ENCODE data around the gene PDYN.
"Not testable (repeated sequence)": the region's sequence is repeated elsewhere in the genome, so short reads cannot be mapped to it uniquely, and the experiment has no call there.

Gene PDYN

GRCh38 chr20:1993986-1994385, at the start of gene PDYN:
TSS of gene PDYN (minus strand) at chr20:1994058. CDS start at chr20:1983084, 10,974 bp downstream.
- no peak for ATAC-seq

GRCh38 chr20:2042400-2042799, 48.5 kb upstream of the PDYN start:
- no peak for ATAC-seq

GRCh38 chr20:2038161-2038560, 44.3 kb upstream of the PDYN start:
- no peak for ATAC-seq

DNA sequence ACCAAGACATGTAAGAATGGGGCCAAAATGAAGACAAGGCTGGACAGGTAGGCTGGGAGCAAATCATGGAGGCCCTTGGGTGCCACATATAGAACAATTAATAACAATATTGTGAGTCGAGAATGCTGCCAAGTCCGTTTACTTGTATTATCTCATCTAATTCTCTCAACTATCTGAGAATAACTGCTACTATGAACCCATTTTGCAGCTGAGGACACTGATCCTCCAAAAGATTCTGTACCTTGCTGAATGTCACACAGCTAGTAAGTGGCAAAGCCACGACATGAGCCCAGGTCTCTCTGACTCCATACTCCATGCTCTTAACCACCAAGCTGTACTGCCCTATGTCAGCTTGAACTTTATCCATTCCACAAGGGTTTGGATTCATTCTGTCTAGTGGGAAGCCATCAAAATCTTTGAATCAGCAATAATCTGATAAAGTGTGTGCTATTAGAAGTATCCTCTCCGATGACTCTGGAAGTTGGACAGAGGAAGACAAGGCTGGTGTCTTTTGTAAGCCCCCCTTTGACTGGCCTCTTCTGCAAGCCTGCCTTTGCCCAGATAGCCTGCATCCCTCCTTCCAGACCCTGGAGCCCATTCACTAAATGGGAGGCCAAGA, 43.5 kb upstream of the PDYN start:
- no peak for ATAC-seq

GRCh38 chr20:2036357-2036756, 42.5 kb upstream of the PDYN start:
- not testable (repeated sequence) for ATAC-seq

GRCh38 chr20:2032168-2032567, 38.3 kb upstream of the PDYN start:
- ATAC-seq, result no peak

- ATAC-seq, result no peak
Measured at GRCh38 chr20:2026514-2026913, 32.7 kb upstream of the PDYN start.

- ATAC-seq, result no peak
Measured at GRCh38 chr20:2026004-2026403, 32.1 kb upstream of the PDYN start.

- ATAC-seq, result no peak
Measured at GRCh38 chr20:2023151-2023550, 29.3 kb upstream of the PDYN start.

DNA sequence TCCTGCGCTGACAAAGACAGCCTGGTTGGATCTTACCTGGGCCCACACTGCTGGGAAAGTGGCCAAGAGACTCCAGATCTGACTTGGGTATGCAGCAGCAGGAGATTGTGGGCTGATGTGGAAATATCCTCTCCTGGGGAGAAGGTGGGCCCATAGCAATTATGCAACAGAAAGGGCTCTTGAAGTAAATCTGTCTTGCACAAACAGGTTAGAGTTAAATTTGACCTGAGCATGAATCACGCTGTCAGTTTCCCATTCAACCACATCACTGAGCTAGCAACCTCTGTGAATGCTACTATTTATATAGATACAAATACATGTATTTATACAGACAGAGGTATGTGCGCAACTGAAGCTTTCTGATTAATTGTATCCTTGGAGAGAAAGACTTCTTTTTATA, 28.3 kb upstream of the PDYN start:
- no peak for ATAC-seq

DNA sequence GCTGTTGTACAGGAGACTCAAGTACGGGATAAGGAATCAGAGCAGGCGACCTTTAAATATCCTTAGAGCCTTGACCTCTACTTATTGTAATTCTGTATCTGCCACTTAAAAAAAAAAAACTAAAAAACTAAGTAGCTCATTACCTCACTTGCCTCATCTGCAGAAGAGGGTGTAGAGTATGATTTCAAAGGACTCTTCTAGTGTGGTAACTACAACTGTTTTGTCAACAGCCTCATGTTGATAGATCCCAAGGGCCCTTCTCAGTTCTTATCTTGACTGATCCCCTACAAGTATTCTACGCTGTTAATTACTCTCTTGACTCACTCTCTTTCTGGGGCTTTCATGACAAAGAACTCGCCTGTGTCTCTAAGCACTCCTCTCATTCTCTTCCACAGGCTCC, 16.7 kb upstream of the PDYN start:
- ATAC-seq, result no peak

DNA sequence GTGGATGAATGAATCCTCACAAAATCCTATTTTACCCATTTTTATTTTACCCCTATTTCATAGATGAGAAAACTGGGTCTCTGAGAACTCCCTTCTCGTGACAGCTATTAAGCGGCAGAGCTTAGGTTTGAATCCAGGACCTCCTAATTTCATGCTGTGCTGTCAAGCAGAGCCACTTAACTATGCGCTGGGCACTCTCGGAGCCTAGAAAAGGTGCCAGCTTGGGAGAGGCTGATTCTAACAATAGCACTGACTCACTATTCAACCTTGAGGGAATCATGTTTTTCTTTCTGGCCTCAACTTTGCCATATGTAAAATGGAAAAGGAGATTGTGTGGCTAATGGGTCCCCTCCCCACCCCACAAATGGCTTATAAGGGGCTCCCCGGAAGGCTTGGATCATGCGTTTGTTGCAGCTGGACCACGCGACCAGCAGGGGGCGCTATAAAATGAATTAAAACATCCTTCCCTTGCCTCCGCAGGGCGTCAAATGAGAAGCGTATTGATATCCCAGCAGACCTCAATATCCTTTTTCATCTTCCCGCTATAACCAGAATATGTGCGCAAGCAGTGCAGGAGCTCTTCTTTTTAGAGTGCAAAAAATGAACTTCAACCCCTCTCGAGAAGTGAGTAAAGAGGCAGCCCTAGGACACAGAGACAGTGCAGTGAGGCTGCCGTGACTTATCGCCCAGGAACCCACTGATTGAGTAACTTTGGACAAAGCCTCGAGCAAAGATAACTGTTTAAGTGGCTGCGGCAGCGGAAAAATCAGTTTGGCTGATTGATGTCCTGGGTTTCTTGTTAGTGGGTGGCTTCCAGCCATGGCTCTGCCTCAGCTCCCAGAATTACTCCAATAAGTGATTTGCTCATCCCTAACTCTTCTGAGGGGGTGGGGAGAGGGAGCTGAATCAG, 12.8 kb upstream of the PDYN start:
- ATAC-seq, result no peak

GRCh38 chr20:2005831-2006426, 12.1 kb upstream of the PDYN start:
- no peak for ATAC-seq

GRCh38 chr20:2005359-2005758, 11.5 kb upstream of the PDYN start:
- ATAC-seq, result peak; percentile 46 to 72

GRCh38 chr20:2004171-2004570, 10.3 kb upstream of the PDYN start:
- no peak for ATAC-seq

GRCh38 chr20:2002365-2002764, 8.5 kb upstream of the PDYN start:
- no peak for ATAC-seq

GRCh38 chr20:2001119-2001518, 7.3 kb upstream of the PDYN start:
- ATAC-seq, result no peak

GRCh38 chr20:2000285-2000684, 6.4 kb upstream of the PDYN start:
- no peak for ATAC-seq

GRCh38 chr20:1998715-1999114, 4.9 kb upstream of the PDYN start:
- ATAC-seq, result no peak

- no peak for ATAC-seq
Measured at GRCh38 chr20:1998193-1998520, 4.3 kb upstream of the PDYN start.

DNA sequence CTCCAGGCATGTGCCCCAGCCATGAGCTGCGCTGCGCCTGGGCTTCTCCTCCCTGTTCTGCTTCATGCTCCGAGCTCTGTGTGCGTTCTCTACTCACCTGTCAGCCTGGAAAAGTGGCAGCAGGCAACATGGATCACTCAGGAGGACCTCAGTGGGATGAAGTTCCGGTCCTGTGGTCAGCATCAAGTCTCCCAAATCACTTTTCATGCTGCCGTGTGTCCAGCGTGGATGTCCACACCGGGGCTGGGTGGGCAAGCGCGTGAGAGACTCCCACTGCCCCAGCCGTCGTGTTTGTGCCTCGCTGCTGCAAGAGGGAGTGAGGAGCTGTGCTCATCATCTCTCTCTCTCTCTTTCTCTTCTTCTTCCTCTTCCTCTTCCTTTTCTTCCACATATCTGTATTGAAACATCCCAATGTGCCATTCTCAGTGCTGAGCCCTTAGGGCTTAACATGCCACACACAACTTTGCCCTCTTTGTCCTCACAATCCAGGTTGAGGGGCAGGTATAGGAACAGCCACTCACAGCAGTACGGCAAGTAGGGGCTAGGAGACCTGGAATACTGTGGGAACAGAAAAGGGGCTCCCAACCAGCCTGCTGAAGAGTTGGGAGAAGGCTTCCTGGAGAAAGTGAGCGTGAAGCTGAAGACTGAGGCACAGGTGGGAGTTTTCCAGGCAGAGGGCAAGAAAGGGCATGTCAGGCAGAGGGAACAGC, 3.8 kb upstream of the PDYN start:
- no peak for ATAC-seq

DNA sequence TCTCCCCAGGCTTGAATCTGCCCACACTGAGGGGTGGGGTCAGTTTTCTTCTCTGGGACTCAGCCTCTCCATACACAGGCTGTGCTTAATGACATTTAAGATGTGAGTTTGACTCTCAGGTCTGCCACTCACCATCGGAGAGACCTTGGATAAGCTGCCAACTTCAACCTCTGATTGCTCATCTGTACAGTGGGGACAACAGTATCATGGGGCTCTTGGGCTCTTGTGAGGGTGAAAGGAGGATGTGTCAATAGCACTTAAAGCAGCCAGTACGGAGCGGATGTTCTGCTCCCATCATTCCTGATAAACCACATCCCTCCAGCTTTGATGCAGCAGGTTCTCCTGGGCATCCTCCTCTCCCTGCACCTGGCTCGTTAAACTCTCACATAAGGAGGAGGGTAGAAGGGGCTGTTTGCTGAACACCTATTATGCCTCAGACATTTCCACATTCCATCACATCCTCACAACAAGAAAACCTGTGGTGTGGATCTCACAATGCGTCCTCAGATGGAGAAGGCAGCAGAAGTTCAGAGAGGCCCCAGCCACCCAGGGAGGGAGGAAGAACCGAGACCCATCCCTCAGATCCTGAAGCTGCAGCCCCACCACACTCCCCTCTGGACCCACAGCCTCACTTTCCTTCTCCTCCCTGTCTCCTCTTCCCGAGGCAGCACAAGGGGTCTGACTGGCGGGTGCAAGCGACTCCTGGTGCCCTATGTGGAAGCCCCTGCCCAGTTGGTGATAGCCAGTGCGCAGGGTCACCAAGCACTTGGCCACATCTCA, 1.9 kb upstream of the PDYN start:
- ATAC-seq, result no peak

- ATAC-seq, result no peak
Measured at GRCh38 chr20:1994627-1995026, 769 bp upstream of the PDYN start.

All from activated CD4-positive, CD25-positive, alpha-beta regulatory T cell treated with anti-CD3 and anti-CD28 coated beads, Interleukin-2, amount 50 U/mL, for 24 hours (primary cell).